Measurements from ENCODE around the gene HNRNPUL1. TPM values are rescaled to one million over a fixed set of nuclear protein-coding genes. Genes with fewer than 3 reads are reported as not detected.

The HNRNPUL1 gene
- total RNA-seq, 2 experiments from 2014 or later = 255 to 259 TPM

GRCh38 chr19:41320568-41320967 is 56.4 kb downstream of the HNRNPUL1 start:
- H3K36me3 Mint-ChIP-seq = peaks cover 25% of the 10 kb centered on the region

GRCh38 chr19:41321204-41321599 is 57.0 kb downstream of the HNRNPUL1 start:
- Mint-ChIP-seq H3K36me3 (peaks cover 27% of the 10 kb centered on the region), H3K27me3 (no peaks in the 10 kb centered on the region), H3K4me3 (no peak overlapping the region), H3K9me3 (no peaks in the 10 kb centered on the region), H3K27ac (peak overlapping the region; percentile 68), H3K4me1 (peaks cover 30% of the 10 kb centered on the region)
- no peak for DNase-seq

More at GRCh38 chr19:41320568-41320967, 56.4 kb downstream of the HNRNPUL1 start:
- Mint-ChIP-seq H3K4me1 (peaks cover 28% of the 10 kb centered on the region), H3K27me3 (no peaks in the 10 kb centered on the region), H3K9me3 (no peaks in the 10 kb centered on the region), H3K4me3 (no peak overlapping the region), H3K27ac (peak overlapping the region; percentile 13)
- no peak for DNase-seq

- no peaks in the 10 kb centered on the region for H3K27me3 Mint-ChIP-seq
- no peak for DNase-seq
These were observed 57.6 kb downstream of the HNRNPUL1 start for GRCh38 chr19:41321600-41322270.

GRCh38 chr19:41322451-41322850 is 58.3 kb downstream of the HNRNPUL1 start:
- H3K9me3 Mint-ChIP-seq = no peaks in the 10 kb centered on the region
- peaks cover 41% of the 10 kb centered on the region for H3K4me1 Mint-ChIP-seq
- no peak overlapping the region for H3K4me3 Mint-ChIP-seq
- H3K27ac Mint-ChIP-seq = peak overlapping the region; percentile 43
- no peak for DNase-seq
- H3K36me3 Mint-ChIP-seq = peaks cover 26% of the 10 kb centered on the region
- no peaks in the 10 kb centered on the region for H3K27me3 Mint-ChIP-seq

More at GRCh38 chr19:41321600-41322270, 57.6 kb downstream of the HNRNPUL1 start:
- peak overlapping the region; percentile 68 for H3K27ac Mint-ChIP-seq
- peaks cover 28% of the 10 kb centered on the region for H3K36me3 Mint-ChIP-seq
- H3K4me3 Mint-ChIP-seq = no peak overlapping the region
- H3K4me1 Mint-ChIP-seq = peaks cover 36% of the 10 kb centered on the region
- no peaks in the 10 kb centered on the region for H3K9me3 Mint-ChIP-seq

- DNase-seq = no peak
- Mint-ChIP-seq H3K36me3 (peaks cover 28% of the 10 kb centered on the region), H3K4me3 (no peak overlapping the region), H3K4me1 (peaks cover 44% of the 10 kb centered on the region), H3K27ac (peak overlapping the region; percentile 43), H3K27me3 (no peaks in the 10 kb centered on the region), H3K9me3 (no peaks in the 10 kb centered on the region)
These were observed 58.9 kb downstream of the HNRNPUL1 start for GRCh38 chr19:41323023-41323422.

GRCh38 chr19:41323430-41324125 is 59.4 kb downstream of the HNRNPUL1 start:
- Mint-ChIP-seq H3K36me3 (peaks cover 33% of the 10 kb centered on the region), H3K9me3 (no peaks in the 10 kb centered on the region), H3K4me1 (peaks cover 50% of the 10 kb centered on the region), H3K4me3 (no peak overlapping the region), H3K27me3 (no peaks in the 10 kb centered on the region), H3K27ac (peak overlapping the region; percentile 65)
- no peak for DNase-seq

GRCh38 chr19:41324231-41324702 is 60.1 kb downstream of the HNRNPUL1 start:
- peaks cover 38% of the 10 kb centered on the region for H3K36me3 Mint-ChIP-seq

GRCh38 chr19:41324921-41325639 is 60.9 kb downstream of the HNRNPUL1 start:
- Mint-ChIP-seq H3K27ac (peak overlapping the region; percentile 72), H3K9me3 (no peaks in the 10 kb centered on the region), H3K27me3 (no peaks in the 10 kb centered on the region), H3K4me3 (peak overlapping the region; percentile 3), H3K4me1 (peaks cover 56% of the 10 kb centered on the region), H3K36me3 (peaks cover 33% of the 10 kb centered on the region)
- DNase-seq = no peak

More at GRCh38 chr19:41324231-41324702, 60.1 kb downstream of the HNRNPUL1 start:
- H3K9me3 Mint-ChIP-seq = no peaks in the 10 kb centered on the region
- peak overlapping the region; percentile 65 for H3K27ac Mint-ChIP-seq
- no peak for DNase-seq
- peaks cover 56% of the 10 kb centered on the region for H3K4me1 Mint-ChIP-seq
- no peak overlapping the region for H3K4me3 Mint-ChIP-seq
- H3K27me3 Mint-ChIP-seq = no peaks in the 10 kb centered on the region

GRCh38 chr19:41325640-41325946 is 61.4 kb downstream of the HNRNPUL1 start:
- Mint-ChIP-seq H3K4me3 (no peak overlapping the region), H3K27ac (peak overlapping the region; percentile 72), H3K36me3 (peaks cover 36% of the 10 kb centered on the region), H3K27me3 (no peaks in the 10 kb centered on the region), H3K9me3 (no peaks in the 10 kb centered on the region), H3K4me1 (peaks cover 59% of the 10 kb centered on the region)
- DNase-seq = no peak

GRCh38 chr19:41325947-41326706 is 62.0 kb downstream of the HNRNPUL1 start:
- H3K27me3 Mint-ChIP-seq = no peaks in the 10 kb centered on the region
- H3K36me3 Mint-ChIP-seq = peaks cover 37% of the 10 kb centered on the region
- peak overlapping the region; percentile 30 for H3K4me3 Mint-ChIP-seq
- H3K27ac Mint-ChIP-seq = peak overlapping the region; percentile 85
- H3K9me3 Mint-ChIP-seq = no peaks in the 10 kb centered on the region
- DNase-seq = no peak
- H3K4me1 Mint-ChIP-seq = peaks cover 60% of the 10 kb centered on the region

GRCh38 chr19:41327076-41327575 is 63.0 kb downstream of the HNRNPUL1 start:
- DNase-seq = no peak
- peaks cover 43% of the 10 kb centered on the region for H3K36me3 Mint-ChIP-seq
- no peaks in the 10 kb centered on the region for H3K27me3 Mint-ChIP-seq
- H3K4me3 Mint-ChIP-seq = peak overlapping the region; percentile 50
- peaks cover 62% of the 10 kb centered on the region for H3K4me1 Mint-ChIP-seq
- H3K27ac Mint-ChIP-seq = peak overlapping the region; percentile 85
- H3K9me3 Mint-ChIP-seq = no peaks in the 10 kb centered on the region

GRCh38 chr19:41327576-41328156 is 63.5 kb downstream of the HNRNPUL1 start:
- peak; percentile 88 for DNase-seq
- H3K4me1 Mint-ChIP-seq = peaks cover 62% of the 10 kb centered on the region
- H3K27ac Mint-ChIP-seq = peak overlapping the region; percentile 94
- H3K27me3 Mint-ChIP-seq = no peaks in the 10 kb centered on the region
- H3K4me3 Mint-ChIP-seq = peak overlapping the region; percentile 73
- no peaks in the 10 kb centered on the region for H3K9me3 Mint-ChIP-seq
- H3K36me3 Mint-ChIP-seq = peaks cover 39% of the 10 kb centered on the region

- Mint-ChIP-seq H3K27ac (peak overlapping the region; percentile 94), H3K36me3 (peaks cover 39% of the 10 kb centered on the region), H3K27me3 (no peaks in the 10 kb centered on the region), H3K4me1 (peaks cover 57% of the 10 kb centered on the region), H3K9me3 (no peaks in the 10 kb centered on the region), H3K4me3 (peak overlapping the region; percentile 73)
- peak; percentile 69 for DNase-seq
These were observed 64.1 kb downstream of the HNRNPUL1 start for GRCh38 chr19:41328157-41328841.

GRCh38 chr19:41328842-41329225 is 64.7 kb downstream of the HNRNPUL1 start:
- Mint-ChIP-seq H3K27me3 (no peaks in the 10 kb centered on the region), H3K4me1 (peaks cover 54% of the 10 kb centered on the region), H3K4me3 (no peak overlapping the region), H3K36me3 (peaks cover 39% of the 10 kb centered on the region), H3K27ac (peak overlapping the region; percentile 94), H3K9me3 (no peaks in the 10 kb centered on the region)
- DNase-seq = no peak
